NK-92 (cell line): ENCODE measurements around the gene SORCS3.

Experiments
- DNase-seq: peaks from one replicate; lab custom pipeline; 2025; ENCODE audit not compliant: unreplicated experiment; lab: John Stamatoyannopoulos, UW

The SORCS3 gene

GRCh38 chr10:105161149-105161548, 520.1 kb downstream of the SORCS3 start:
- DNase-seq, result no peak

- no peak for DNase-seq
Observed at GRCh38 chr10:105161767-105162166, 520.7 kb downstream of the SORCS3 start.

GRCh38 chr10:105170521-105170920, 529.4 kb downstream of the SORCS3 start:
- no peak for DNase-seq

- no peak for DNase-seq
Observed at GRCh38 chr10:105171945-105172344, 530.9 kb downstream of the SORCS3 start.

GRCh38 chr10:105181626-105182025, 540.5 kb downstream of the SORCS3 start:
- no peak for DNase-seq

GRCh38 chr10:105183536-105183935, 542.4 kb downstream of the SORCS3 start:
- no peak for DNase-seq

GRCh38 chr10:105185161-105185560, 544.1 kb downstream of the SORCS3 start:
- no peak for DNase-seq

GRCh38 chr10:105187243-105187642, 546.2 kb downstream of the SORCS3 start:
- no peak for DNase-seq

- DNase-seq, result no peak
Observed at GRCh38 chr10:105188737-105189462, 547.8 kb downstream of the SORCS3 start.

- no peak for DNase-seq
Observed at GRCh38 chr10:105189463-105189800, 548.3 kb downstream of the SORCS3 start.

GRCh38 chr10:105192146-105192545, 551.1 kb downstream of the SORCS3 start:
- no peak for DNase-seq

GRCh38 chr10:105192861-105193260, 551.8 kb downstream of the SORCS3 start:
- DNase-seq, result no peak

GRCh38 chr10:105195831-105196230, 554.7 kb downstream of the SORCS3 start:
- no peak for DNase-seq

GRCh38 chr10:105197598-105198364, 556.7 kb downstream of the SORCS3 start:
- DNase-seq, result no peak

- no peak for DNase-seq
Observed at GRCh38 chr10:105206616-105207015, 565.5 kb downstream of the SORCS3 start.

GRCh38 chr10:105207476-105207995, 566.4 kb downstream of the SORCS3 start:
- no peak for DNase-seq

- no peak for DNase-seq
Observed at GRCh38 chr10:105210546-105210945, 569.5 kb downstream of the SORCS3 start.

GRCh38 chr10:105237685-105238084, 596.6 kb downstream of the SORCS3 start:
- no peak for DNase-seq

- DNase-seq, result no peak
Observed at GRCh38 chr10:105239311-105240219, 598.5 kb downstream of the SORCS3 start.

GRCh38 chr10:105241254-105241653, 600.2 kb downstream of the SORCS3 start:
- DNase-seq, result no peak

- DNase-seq, result no peak
Observed at GRCh38 chr10:105243381-105243780, 602.3 kb downstream of the SORCS3 start.
